Stimulated activated CD4-positive, alpha-beta T cell treated with anti-CD3 and anti-CD28 coated beads, Interleukin-1b, Interleukin-23, amount 100 ng/mL, for 24 hours (primary cell): ENCODE results near the gene TCEANC2.

Source experiments
- DNase-seq, 4 experiments: peaks; one replicate each; pipeline ENCODE4 v3.0.0-alpha.2; 2020; ENCODE audit warnings: low read depth in 4 of 4, low spot score in 1 of 4

The TCEANC2 gene

GRCh38 chr1:54111624-54112023 is 58.2 kb downstream of the TCEANC2 start:
- DNase-seq = no peak

GRCh38 chr1:54112027-54112426 is 58.6 kb downstream of the TCEANC2 start:
- DNase-seq = no peak

GRCh38 chr1:54112705-54113368 is 59.4 kb downstream of the TCEANC2 start:
- no peak for DNase-seq

DNA sequence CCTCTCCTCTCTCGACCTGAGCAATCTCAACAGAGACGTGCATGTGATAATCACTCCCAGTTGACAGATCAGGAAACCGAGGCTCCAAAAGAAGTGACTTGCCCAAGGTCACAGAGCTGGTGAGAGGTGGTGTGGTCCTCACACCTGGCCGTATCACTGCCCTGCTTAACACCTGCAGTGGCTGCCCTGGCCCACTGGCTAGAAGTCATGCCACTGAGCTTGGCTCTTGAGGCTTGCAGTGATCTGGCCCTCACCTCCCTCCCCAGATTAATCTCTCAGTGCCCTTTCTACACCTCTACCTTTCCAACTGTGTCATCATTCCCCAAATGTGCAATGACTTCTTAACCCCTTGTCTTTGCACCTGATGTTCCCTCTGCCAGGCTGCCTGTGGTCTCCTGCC is 60.6 kb downstream of the TCEANC2 start:
- no peak for DNase-seq

GRCh38 chr1:54114955-54115354 is 61.5 kb downstream of the TCEANC2 start:
- DNase-seq = no peak

DNA sequence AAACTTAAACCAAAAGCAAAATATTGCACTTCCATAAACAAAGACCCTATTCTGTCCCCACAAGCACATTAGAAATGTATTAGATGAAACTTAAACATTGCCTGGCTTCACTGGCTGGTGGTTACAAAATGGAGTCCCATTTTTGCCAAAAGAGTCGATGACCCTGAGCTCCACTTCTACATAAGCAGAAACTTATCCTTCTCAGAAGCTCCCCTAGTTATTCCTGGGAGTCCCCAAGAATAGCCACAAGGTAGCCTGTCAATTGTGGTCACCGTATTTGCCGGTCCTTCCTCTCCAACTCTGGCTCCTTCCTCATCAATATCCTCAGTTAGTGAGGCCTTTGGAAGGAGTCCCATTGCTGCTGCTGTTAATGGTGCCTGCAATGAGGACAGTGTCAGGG is 62.1 kb downstream of the TCEANC2 start:
- DNase-seq = no peak

DNA sequence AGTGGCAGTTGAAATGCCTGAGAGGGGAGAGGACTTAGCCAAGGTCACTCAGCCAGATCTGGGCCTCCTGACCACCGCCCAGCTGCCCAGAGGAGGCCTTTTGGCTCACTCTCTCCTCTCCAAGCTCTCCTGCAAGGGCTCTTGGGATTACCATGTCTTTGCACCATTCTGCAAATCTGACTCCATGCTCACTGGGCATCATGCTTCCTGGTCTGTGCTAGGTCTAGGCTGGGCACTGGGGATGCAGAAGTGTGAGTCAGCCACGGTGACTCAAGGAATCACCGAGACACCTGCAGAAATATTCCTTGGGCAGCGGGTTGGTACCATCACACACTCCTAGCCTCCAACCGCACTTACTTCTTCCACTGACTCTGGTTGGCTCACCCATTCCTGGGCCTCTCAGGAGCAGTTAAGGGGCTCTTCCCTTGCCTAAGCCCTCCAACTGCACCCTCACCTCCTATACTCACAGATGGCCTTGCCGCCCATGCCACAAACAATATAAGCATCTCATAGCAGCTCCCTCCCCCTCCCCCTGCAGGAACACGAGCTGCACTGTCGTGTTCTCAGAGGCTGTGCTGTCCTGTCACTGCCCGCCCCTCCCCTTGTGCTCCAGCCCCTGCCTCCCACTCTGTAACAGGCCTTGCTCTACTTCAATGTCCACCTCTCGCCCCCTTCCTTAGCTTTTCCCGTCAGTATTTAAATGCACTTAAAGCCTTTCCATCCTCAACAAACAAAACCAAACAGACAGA is 64.6 kb downstream of the TCEANC2 start:
- no peak for DNase-seq

GRCh38 chr1:54118704-54119103 is 65.3 kb downstream of the TCEANC2 start:
- no peak for DNase-seq

DNA sequence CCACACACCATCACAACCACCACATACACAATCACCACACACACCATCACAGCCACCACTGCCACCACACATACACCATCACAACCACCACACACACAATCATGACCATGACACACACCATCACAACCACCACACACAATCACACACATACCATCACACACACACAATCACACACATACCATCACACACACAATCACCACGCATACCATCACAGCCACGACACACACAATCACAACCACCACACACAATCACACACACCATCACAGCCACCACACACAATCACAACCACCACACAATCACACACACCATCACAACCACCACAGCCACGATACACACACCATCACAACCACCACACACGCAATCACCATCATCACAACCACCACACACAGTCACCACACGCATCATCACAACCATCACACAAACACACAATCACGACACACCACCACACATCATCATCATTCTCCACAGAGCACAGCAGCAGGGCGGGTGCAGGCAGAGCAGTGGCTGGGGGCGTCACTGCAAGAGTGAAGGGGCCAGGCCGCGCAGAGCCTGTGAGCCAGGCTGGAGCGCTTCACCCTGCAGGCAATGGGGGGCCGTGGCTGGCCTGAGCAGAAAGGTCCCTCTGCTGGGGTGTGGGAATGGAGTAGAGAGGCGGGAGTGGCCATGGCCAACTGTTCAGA is 66.8 kb downstream of the TCEANC2 start:
- DNase-seq = no peak

- no peak for DNase-seq
These were observed 67.5 kb downstream of the TCEANC2 start for GRCh38 chr1:54120698-54121481.

GRCh38 chr1:54121482-54122134 is 68.2 kb downstream of the TCEANC2 start:
- peak; percentile 44 to 53 (median 46) for DNase-seq

DNA sequence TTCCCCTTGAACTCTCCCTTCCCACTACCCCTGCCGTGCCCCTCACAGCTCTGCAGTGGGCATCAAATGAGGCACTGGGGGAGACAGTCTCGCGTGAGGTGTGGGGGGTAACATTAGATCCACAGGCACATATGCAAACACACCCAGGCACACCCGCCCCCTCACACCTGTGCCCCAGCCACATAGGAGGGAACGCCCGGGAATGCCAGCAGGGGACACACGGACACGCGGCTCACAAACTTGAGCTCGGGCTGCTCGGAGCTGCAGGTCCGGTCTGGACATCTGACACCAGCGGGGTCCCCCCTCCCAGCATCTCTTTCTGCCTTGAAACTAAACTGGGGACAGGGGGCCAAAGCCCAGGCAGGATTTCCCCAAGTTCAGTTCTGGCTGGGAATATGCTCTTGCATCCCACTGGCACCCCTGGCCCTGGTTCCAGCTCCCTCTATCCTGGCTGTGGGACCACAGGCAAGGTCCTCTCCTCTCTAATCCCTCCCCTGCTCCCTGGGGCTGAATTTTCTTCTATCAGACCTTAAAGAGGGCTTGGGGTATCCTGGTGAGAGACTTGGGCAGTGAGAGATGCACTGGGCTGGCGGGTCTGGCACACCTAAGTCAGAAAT is 68.8 kb downstream of the TCEANC2 start:
- no peak for DNase-seq

DNA sequence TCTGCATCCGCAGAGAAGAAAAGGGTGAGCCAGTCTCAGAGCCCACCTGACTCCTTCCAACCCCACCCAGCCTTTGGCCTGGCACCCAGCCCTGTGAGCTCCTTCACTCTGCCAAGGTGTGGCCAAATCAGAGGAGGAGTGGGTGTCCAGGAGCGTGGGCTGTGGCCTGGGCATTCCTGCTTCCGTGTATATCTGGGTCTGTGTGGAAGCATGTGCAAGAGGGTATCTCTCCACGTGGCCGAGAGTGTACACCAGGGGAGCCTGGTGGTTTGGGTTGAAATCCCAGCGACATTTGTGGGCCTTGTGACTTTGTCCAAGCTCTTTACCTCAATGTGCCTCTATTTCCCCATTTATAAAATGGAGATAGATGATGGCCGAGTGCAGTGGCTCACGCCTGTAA is 69.6 kb downstream of the TCEANC2 start:
- DNase-seq = no peak

DNA sequence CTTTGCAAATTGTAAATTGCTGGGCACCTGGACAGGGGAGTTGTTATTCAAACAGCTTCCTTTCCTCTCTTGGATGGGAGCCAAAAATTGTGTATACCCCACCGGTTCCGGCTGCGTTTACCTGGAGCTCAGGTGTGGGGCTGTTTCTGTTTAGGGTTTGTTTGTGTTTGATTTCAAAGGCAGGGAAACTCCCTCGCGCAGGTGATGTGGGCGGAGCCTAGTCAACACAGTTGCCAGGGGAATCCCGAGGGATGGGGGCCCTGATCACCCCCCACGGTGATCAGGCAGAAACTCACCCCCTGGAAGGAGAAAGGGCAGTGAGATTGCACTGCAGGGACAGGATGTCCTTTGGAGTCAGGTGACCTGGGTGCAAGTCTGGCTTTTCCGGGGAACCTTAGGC is 71.1 kb downstream of the TCEANC2 start:
- DNase-seq = no peak

- no peak for DNase-seq
These were observed 71.5 kb downstream of the TCEANC2 start for GRCh38 chr1:54124906-54125305.

DNA sequence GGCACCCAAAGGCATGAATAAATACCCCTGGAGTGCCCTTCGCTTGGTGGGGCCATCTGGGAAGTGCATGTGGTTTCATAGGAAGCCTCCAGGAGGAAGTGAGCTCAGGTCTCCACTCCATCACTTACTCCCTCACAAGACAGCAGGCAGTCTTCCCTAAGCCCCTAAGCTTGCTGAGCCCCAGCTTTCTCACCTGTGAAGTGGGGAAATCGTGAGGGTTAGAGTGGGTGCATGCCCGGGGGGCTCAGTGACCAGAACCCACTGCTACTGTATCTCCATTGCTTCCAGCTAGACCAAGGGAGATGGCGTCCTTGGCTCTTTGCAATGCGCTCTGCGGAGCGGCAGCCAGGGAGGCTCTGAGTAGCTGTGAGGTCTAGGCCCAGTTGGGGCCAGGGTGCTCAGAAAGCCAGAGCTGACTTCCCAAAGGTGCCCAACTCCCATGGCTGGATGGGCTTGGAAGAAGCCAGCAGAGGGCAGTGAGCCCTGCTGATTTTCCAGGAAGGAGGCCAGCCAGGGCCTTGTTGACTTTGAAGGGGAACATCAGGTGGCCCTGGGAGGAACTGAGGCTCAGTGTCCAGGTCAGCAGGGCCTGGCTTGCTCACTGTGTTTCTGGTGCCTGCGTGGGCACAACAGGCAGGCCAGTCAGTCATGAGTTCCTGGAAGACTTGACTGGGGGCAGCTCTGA is 72.1 kb downstream of the TCEANC2 start:
- DNase-seq = no peak

- DNase-seq = no peak
These were observed 72.9 kb downstream of the TCEANC2 start for GRCh38 chr1:54126271-54126815.

- DNase-seq = no peak
These were observed 74.3 kb downstream of the TCEANC2 start for GRCh38 chr1:54127594-54128300.

- DNase-seq = no peak
These were observed 76.5 kb downstream of the TCEANC2 start for GRCh38 chr1:54129858-54130257.
